DOHH2 (cell line): ENCODE measurements around the gene EZR.

Experiments used
- CTCF ChIP-seq: fragments of 200-600 bp; sonication (generic); IDR thresholded peaks from one replicate; pipeline ENCODE4 v1.5.1; 2014; ENCODE audit warnings: antibody characterized with exemption, mild to moderate bottlenecking, low read depth, low read length; ENCODE audit not compliant: poor library complexity, severe bottlenecking
- EZH2phosphoT487 ChIP-seq: fragments of 200-600 bp; sonication (generic); IDR thresholded peaks from 2 replicates; pipeline ENCODE4 v1.6.1; 2017; ENCODE audit warnings: borderline replicate concordance, mild to moderate bottlenecking, antibody characterized with exemption, low read length, moderate library complexity, mixed read lengths

- TF ChIP-seq CTCF (no peak), EZH2phosphoT487 (no peak)
Observed at GRCh38 chr6:158786645-158787304, 32.4 kb downstream of the EZR start.
